PC-3 (cell line): ENCODE results near the gene CXCL10.

Experiments used
- EZH2 ChIP-seq: fragments of 300-600 bp; sonication (generic); IDR thresholded peaks from one replicate; pipeline ENCODE4 v1.6.1; 2017; ENCODE audit warnings: antibody characterized with exemption, mild to moderate bottlenecking, low read length; ENCODE audit not compliant: unreplicated experiment
- TF ChIP-seq, protein P1 (sequence below): fragments of 300-600 bp; sonication (generic); conservative IDR thresholded peaks from 2 replicates; pipeline ENCODE4 v1.5.1; 2017; ENCODE audit warnings: antibody characterized with exemption, low read depth, mild to moderate bottlenecking, low read length

- TF ChIP-seq, protein P1, sequence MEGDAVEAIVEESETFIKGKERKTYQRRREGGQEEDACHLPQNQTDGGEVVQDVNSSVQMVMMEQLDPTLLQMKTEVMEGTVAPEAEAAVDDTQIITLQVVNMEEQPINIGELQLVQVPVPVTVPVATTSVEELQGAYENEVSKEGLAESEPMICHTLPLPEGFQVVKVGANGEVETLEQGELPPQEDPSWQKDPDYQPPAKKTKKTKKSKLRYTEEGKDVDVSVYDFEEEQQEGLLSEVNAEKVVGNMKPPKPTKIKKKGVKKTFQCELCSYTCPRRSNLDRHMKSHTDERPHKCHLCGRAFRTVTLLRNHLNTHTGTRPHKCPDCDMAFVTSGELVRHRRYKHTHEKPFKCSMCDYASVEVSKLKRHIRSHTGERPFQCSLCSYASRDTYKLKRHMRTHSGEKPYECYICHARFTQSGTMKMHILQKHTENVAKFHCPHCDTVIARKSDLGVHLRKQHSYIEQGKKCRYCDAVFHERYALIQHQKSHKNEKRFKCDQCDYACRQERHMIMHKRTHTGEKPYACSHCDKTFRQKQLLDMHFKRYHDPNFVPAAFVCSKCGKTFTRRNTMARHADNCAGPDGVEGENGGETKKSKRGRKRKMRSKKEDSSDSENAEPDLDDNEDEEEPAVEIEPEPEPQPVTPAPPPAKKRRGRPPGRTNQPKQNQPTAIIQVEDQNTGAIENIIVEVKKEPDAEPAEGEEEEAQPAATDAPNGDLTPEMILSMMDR = no peak
- TF ChIP-seq EZH2 = no peak
Measured at GRCh38 chr4:76028350-76028765, 5.1 kb upstream of the CXCL10 start.
